ENCODE data around the gene SIL1.
"Not testable (repeated sequence)": the region's sequence is repeated elsewhere in the genome, so short reads cannot be mapped to it uniquely, and the experiment has no call there.

The SIL1 gene

DNA sequence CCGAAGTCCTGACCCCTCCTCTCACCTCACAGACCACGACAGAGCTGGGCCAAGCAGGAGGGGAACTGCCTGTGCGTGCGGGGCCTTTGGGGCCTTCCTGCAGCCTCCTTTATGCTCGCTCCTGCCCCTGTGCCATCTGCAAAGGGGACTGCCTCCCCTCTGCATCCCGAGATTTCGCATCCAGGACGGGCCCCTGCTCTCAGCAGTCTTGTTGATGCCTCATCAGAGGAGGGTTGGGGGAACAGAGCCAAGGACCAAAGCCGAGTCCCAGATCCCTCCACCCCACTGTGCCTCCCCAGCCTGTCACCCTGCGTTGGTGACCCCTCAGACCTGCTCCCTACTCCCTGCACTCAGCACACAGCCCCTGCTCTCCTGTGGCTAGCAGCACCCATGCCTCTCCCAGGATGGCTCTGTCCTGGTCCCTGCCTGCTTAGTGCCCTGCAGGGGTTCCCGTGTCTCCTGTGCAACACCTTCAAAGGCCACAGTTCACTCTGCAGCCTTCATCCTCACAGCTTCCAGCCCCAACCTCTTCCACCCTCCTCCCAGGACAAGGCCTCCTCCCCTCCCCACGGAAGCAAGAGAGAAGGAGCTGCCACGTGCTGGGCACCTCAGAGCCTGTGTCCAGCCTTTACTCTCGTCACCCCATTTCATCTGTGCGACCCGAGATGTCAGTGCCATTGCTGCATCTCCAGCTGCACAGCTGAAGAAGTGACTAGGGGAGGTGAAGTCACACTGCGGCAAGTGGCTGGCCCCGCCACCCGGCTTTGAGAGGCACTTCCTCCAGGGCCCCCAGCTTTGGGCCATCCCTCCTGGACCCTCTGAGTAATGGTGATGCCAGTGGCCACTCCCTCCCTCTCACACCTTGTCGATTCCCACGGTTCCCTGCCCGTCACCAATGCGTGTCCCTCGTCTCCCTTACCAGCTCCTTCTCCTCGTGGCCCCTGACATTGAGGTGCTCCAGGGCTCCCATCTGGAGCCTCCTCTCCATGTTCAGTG, 260.5 kb downstream of the SIL1 start:
- no peak for DNase-seq (ENCODE audit: low spot score)

DNA sequence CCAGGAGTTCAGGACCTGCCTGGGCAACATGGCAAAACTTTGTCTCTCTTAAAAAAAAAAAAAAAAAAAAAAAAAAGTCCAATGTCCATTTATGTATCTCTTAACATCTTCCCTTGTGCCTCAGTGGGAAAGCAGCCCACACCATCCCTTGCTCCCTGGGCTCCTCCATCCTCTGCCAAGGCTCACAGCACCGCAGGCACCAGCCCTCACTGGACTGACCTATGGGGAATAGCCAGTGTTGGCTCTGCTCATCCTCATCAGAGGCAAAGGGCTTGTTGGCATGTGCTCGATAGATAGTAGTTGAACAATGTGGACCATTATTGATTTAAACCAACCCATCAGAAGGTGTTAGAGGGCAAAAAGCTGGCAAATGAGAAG, 261.2 kb downstream of the SIL1 start:
- no peak for DNase-seq (ENCODE audit: low spot score)

DNA sequence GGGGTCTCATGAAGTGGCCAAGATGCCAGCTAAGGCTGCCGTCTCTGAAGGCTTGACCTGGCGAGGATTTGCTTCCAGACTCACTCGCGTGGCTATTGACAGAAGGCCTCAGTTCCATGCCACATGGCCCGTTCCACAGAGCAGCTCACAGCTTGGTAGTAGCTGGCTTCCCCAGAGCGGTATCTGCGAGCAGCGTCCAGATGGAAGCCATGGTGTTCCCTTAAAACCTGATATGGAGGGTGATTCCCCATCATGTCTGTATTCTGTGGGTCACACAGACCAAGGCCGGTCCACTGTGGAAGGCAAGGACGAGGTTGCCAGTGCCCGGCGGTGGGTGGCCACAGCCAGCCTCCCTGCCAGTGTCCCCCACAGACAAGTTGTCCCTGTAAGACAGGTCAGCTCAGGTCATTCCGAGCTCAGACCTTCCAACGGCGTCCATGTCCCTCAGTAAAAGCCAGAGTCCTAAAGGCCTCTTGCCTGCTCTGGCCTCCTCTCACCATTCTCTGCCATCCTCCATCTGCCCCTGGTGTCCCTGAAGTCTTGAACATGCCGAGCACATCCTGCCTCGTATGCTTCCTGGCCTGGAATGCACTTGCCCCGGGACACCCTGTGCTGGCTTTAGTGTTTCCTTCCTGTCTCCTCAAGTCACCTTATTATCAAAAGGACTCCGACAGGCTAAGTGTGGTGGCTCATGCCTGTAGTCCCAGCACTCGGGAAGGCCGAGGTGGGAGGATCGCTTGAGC, 261.8 kb downstream of the SIL1 start:
- no peak for DNase-seq (ENCODE audit: low spot score)

DNA sequence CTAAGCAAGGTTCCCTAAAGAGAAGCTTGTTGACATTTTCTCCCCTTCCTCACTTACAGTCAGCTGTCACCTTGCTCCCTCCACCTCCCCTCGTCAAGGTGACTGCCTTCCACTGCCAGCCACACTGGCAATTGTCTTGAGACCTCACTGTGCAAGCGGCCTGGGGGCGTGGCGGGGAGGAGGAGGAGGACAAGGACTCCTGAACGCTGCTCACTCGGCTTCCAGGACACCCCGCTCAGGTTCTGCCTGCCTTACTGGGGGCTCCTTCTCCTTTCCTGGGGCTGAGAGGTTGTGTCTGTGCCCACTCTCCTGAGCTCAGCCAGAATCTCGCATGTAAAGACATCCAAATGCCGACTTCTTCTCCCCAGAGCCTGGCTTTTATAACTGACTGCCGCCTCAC, 262.7 kb downstream of the SIL1 start:
- no peak for DNase-seq (ENCODE audit: low spot score)

DNA sequence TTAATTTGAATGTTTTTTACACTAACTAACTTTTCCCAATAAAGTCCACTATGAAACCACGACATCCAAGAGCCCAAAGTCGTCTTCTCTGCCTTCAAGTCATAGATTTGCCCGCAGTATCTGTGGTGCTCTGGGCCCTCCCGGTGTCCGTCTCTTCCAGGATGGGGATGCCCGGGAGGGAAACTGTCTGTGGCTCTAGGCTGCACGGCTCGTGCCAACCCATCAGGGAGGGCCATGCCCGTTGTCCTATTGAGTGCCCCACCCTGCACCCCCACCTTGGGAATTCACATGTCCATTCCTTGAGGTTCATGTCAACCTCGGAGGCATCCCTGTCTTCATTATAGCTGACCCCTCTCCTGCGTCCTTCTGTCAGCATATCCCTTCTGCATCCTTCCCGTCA, 263.2 kb downstream of the SIL1 start:
- no peak for DNase-seq (ENCODE audit: low spot score)

DNA sequence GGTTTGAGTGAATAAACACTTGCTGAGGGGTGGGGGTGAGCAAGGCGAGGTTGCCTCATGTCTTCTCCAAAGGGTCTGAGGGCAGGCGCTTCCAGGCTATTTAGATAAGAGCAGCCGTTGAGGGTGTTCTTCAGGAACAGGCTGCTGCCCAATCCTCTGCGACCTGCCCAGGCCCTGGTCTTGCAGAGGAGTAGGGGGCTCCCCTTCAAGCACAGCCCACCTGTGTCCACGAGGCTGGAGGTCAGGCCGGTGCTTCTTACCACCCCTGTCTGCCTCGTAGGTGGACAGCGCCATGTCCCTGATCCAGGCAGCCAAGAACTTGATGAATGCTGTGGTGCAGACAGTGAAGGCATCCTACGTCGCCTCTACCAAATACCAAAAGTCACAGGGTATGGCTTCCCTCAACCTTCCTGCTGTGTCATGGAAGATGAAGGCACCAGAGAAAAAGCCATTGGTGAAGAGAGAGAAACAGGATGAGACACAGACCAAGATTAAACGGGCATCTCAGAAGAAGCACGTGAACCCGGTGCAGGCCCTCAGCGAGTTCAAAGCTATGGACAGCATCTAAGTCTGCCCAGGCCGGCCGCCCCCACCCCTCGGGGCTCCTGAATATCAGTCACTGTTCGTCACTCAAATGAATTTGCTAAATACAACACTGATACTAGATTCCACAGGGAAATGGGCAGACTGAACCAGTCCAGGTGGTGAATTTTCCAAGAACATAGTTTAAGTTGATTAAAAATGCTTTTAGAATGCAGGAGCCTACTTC, 264.5 kb downstream of the SIL1 start:
- no peak for DNase-seq (ENCODE audit: low spot score)

DNA sequence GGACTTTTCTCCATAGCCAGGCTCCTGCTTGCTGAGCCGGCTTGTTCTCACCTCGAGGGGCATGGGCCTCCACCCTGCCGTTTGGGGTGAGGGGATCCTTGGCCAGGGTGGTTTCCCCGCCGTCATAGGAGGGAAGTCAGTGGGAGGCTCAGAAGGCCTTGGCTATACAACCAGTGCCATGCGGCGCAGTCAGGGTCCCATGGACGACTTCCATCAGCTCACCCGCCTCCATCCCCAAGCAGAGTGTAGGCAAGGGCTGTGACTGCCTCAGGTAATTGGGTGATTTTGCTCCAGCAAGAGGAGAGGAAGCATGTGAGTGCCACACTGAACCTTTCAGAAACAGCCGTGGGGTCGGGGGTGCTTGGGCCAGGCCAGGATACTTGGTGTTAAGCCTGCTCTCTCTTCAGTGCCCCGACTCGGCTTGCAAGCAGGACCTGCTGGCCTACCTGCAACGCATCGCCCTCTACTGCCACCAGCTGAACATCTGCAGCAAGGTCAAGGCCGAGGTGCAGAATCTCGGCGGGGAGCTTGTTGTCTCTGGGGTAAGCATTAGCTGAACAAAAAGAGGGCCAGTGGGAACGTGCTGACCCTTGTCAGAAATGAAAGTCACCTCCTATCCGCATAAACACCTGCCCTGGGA, 265.9 kb downstream of the SIL1 start:
- DNase-seq (ENCODE audit: low spot score), result no peak

DNA sequence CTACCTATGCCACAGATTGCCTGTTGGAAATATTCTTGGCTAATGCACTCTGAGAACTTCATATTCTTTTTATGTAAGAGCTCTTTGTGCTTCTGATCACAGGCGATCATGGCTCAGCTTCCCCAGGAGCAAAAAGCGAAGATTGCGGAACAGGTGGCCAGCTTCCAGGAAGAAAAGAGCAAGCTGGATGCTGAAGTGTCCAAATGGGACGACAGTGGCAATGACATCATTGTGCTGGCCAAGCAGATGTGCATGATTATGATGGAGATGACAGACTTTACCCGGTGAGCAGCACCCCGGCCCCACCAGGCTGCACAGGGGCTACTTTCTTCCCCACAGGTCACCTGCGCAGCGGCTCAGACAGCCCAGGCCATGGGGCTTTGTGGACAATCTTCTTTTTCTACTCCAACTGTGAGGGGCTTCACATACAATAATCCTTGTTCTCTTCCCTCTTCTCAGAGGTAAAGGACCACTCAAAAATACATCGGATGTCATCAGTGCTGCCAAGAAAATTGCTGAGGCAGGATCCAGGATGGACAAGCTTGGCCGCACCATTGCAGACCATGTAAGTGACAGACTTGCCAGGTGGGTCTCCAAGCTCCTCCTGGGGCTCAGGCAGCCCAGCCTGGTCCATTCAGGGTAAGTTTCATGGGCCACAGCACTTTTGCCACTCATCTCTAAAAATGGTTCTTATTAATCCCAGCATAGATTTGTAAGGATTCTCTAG, 267.6 kb downstream of the SIL1 start:
- DNase-seq (ENCODE audit: low spot score), result no peak

DNA sequence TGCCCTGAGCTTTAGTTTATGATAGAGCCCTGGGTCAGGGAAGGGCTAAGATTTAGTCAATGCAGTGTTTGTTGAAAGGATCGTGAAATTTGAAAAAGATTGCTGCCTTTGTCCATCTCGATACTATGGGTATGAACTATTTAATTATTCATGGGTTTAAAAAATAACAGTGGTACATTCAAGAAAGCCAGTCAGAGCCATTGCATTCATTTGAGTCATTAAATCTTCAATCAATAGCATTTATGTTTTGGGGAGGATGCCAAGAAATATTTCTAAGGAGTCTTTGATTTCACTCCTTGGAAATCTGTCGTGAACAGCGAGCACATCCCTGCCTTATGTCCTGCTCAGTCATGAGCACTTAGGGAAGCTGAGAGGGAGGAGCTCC, 268.6 kb downstream of the SIL1 start:
- no peak for DNase-seq (ENCODE audit: low spot score)

DNA sequence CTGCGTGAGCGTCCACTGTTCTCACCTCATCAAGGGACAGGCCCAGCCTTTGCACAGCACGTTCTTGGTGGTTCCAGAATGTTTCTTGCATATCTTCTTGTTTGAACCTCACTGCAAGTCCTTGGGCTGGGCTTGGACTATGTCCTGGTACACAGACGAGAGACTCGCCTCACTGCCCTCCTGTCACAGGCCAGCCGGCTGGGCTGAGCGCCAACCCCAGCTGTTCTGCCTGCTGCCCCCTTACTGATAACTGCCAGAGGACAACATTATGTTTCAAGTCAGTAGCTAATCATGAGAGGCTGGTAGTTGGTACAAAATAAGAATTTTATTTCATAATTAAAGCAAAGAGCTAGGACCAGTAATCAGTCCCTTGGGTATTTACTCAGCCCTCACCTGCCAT, 270.2 kb downstream of the SIL1 start:
- no peak for DNase-seq (ENCODE audit: low spot score)

DNA sequence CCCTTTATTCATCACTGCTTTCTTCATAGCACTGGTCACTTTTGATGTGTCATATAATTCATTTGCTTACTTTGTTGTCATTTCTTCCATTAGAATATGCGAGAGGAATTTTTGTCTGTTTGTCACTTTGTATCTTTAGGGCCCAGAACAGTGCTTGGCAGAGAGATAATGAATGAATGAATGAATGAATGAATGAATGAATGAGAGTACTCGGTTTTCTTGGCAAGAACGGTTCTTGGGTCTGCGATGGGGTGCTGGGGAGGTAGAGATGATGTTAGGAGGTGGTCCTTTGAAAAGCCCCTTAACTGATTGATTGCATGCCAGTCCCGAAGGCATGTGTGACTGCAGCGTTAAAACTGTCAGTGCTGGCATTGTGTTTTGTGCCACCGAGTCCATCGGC, 270.6 kb downstream of the SIL1 start:
- no peak for DNase-seq (ENCODE audit: low spot score)

DNA sequence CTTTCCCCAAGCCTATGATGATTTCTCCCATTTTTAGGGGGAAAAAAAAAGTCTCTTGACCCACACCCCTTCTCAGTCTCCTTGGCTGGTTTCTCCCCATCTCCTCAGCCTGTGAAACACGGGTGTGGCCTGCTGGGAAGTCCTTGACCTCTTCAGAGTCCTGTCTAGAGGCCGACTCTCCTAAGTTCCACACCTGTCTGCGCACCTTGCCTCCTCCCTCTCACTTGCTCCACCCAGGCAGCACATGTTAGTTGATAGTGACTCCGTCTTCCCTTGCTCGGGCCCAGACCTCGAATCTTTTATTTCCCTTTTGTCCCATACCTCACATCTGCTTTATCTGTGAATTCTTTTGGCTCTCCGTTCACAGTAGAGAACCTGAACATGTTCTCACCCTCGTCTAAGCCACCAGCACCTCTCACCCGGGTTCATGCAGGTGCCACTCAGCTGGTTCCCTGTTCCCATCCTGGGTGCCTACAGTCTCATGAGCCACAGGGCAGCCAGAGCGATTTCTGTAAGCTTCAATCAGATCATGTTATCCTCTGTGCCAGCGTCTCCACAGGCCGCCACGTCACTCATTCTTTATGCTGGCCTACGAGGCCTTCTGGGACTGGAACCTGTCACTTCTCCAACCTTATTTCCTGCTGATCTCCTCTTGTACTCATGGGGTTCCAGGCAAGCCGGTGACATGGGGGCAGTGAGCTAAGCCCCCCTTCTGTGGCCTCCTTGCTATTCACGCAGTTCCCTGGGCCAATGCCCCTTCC, 271.3 kb downstream of the SIL1 start:
- DNase-seq (ENCODE audit: low spot score), result no peak

DNA sequence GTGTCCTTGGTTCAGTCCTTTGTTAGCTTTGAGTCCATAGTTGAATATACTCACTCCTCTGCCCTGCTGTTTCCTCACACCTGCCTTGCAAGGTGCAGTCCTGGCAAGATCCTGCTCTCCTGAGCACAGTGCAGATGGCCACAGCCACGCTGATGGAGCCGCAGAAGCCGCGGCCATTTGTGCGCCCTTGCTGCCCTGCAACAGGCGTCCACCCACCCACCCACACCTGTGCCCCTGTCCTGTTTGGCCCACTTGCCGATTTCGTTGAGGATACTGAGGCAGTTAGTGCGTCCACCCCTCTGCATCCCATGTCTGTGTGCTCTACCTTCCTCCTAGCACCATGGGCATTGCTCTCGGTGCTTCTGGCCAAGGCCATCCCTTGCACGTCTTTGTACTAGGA, 271.9 kb downstream of the SIL1 start:
- no peak for DNase-seq (ENCODE audit: low spot score)

DNA sequence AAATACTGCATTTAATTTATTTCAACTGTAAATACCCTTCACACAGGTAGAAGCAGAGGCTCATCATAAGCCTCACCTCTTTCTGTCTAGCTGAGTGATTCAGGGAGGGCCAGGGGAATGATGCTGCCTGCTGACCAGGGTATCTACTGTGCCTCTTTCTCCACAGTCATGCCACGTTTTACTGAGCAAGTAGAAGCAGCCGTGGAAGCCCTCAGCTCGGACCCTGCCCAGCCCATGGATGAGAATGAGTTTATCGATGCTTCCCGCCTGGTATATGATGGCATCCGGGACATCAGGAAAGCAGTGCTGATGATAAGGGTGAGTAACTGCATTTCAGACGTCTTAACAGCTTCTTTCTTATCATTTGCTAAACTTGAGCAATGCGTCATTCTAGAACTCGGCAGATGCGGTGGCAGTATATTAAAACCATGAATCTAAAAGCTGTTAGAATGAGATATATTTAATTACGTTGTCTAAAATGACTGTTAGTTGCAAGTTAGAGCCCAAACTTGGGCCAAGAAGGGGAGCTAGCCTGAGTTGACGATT, 273.0 kb downstream of the SIL1 start:
- no peak for DNase-seq (ENCODE audit: low spot score)

DNA sequence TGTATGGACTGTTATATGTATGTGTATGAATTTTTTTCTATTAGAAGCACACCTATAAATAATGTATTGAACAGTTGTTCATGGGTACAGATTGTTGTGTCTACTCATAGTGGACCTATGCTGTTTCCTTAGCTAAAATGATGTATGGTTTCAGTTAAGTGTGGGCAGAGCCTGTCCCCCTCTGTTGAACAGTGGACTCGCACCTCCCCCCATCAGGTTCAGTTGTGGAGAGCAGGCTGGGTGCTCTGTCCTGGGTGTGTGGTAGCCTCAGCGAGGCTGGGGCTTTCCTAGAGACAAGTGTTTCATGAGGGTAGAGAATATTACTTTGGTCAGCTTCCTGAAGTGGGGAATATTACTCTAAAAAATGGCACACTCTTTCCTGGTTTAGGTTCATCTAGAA, 275.7 kb downstream of the SIL1 start:
- no peak for DNase-seq (ENCODE audit: low spot score)

DNA sequence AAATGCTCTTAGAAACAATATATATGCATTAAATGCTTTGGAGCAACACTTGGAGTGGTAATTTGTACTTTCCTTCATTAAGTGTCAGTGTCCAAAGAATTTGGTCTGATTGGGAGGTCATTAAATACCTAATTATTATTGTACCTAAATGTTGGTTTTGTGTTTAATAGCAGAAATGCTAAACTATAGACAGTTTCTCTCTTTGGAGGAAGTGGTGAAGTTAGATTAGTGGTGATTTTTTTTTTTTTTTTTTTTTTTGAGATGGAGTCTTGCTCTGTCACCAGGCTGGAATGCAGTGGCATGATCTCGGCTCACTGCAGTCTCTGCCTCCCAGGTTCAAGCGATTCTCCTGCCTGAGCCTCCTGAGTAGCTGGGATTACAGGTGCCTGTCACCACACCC, 276.8 kb downstream of the SIL1 start:
- DNase-seq (ENCODE audit: low spot score), result not testable (repeated sequence)

DNA sequence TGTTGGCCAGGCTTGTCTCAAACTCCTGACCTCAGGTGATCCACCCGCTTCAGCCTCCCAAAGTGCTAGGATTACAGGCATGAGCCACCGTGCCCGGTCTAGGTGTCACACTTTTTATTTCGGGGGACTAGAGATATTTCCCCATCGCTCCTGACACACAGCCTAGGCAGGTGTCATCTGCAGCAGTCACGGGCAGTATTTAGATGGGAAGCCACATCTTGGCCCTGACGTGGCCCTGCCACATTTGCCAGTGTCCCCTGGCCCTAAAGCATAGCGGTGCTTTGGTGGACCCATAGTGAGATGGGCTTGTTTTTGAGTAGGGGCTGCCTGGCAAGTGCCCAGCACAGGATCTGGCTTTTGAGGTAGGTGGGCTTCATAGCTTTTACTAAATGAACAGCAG, 278.0 kb downstream of the SIL1 start:
- DNase-seq (ENCODE audit: low spot score), result no peak

DNA sequence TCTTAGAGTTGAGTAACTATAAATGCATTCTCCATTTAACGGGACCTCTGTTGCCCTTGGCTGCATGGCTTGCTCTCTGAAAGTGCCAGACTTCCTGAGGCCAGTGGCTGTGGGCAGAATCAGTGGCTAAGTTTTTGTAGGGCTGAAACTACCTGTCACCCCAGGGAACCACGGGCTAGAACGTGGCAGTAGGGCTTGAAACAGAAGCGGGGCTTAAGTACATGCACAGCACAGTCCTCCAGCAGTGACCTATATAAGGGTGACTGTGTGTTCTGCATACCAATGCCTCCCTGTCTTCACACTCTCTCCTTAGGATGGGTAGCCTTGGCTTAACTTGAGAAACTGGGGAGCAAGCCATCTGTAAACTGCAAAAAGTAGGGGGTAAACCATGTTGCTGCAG, 279.5 kb downstream of the SIL1 start:
- DNase-seq (ENCODE audit: low spot score), result no peak

DNA sequence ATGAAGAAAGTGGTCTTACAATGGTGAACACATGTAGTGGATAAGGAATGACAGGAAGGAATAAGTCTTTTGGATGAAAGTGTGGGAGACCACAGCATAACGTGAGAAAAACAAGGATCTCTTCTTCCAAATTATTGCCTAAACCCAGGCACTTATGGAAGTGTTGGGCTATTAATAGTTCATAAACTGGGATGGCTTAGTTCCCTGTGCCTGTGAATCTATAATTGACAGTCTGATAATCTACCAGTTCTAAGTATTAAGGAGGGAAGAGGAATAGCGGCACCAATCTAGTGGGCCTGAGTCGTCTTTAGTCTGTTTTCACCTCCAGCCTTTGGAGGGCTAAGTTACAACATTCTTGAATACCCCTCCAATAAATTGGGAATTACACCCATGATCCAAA, 283.8 kb downstream of the SIL1 start:
- no peak for DNase-seq (ENCODE audit: low spot score)

DNA sequence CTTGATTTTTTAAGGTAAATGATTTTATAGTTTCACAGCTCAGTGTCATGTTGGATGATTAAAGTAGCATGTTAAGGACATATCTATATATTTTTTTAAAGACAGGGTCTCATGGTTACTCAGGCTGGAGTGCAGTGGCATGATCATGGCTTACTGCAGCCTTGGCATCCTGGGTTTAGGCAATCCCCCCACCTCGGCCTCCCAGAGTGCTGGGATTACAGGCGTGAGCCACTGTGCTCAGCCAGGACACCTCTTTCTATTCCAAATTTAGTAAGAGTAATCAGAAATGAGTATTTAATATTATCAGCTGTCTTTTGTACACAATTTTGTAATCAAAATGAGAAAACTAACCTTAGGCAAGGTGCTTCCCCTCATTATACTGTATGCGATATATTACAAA, 284.4 kb downstream of the SIL1 start:
- DNase-seq (ENCODE audit: low spot score), result no peak
